GM10847 (cell line): ENCODE results near the gene PAX7.

Source experiments
- POLR2A ChIP-seq: IDR thresholded peaks from 2 replicates; pipeline ENCODE4 v1.6.1; 2011; ENCODE audit not compliant: insufficient read length; ENCODE audit errors: extremely low read depth

PAX7 gene

DNA sequence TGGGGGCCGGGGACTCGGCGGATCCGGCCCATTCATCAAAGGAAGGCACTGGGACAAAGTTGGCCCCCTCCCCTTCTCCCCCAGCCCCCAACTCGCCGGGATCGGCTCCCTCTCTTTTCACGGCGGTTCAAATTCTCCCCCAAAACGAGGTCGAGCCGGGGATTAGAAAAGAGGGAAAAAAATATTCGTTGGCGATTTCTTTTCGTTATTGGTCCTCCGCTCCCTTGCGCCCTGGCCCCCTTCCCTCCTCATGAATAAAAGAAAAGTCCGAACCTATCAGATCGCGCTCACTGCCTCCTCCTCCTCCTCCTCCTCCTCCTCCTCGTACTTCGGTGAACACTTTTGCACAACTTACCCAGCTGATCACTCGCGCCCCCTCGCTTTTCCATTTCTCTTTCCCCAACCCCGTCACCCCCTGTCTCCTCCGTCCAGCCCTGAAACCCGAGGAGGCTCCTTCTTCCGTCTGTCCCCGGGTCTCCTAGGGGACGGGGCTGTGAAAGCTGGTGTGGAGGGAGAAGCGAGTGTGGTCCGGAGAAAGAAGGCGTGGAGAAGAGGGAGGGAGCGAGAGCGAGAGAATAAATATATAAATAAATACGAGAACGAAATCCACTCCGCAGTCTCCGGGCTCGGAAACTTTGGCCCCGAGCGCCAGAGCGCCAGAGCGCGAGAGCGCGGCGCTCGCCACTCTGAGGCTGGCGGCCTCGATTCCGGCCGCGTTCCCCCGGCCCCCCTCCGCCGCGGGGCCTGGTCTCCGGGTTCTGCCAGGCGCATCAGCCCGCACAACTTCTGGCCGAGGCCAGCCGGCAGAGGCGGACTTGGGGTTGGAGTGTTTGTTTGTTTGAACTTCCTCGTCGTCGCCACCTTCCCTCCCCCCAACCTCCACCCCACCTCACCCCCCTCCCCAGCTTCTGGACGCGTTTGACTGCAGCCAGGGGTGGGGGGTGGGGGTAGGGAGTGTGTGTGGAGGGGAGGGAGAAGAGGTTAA is at the start of gene PAX7:
TSS of gene PAX7 (plus strand) at position 336 of the 985 bp plus-strand sequence. CDS start 758 bp downstream, outside the sequence.
- no peak for TF ChIP-seq POLR2A

DNA sequence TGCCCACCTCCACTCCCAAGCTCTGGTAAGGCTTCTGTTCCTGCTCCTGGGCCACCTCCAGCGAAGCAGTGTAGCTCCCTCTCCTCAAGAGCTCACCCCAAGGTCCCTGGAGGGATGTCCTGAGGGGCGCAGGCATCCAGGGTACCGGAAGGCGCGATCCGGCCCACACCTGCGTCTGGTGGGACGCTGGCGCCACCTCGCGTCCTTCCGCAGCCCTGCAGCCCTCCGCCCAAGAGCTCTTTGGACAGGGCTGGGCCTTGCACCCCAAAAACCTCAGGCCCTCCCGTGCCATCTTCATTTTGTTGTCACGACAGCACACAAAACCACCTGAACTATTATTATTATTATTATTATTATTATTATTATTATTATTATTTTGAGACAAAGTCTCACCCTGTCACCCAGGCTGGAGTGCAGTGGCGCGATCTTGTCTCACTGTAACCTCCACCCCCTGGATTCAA is 49.2 kb upstream of the PAX7 start:
- no peak for TF ChIP-seq POLR2A

GRCh38 chr1:18582890-18583289 is 47.8 kb upstream of the PAX7 start:
- TF ChIP-seq POLR2A: no peak

DNA sequence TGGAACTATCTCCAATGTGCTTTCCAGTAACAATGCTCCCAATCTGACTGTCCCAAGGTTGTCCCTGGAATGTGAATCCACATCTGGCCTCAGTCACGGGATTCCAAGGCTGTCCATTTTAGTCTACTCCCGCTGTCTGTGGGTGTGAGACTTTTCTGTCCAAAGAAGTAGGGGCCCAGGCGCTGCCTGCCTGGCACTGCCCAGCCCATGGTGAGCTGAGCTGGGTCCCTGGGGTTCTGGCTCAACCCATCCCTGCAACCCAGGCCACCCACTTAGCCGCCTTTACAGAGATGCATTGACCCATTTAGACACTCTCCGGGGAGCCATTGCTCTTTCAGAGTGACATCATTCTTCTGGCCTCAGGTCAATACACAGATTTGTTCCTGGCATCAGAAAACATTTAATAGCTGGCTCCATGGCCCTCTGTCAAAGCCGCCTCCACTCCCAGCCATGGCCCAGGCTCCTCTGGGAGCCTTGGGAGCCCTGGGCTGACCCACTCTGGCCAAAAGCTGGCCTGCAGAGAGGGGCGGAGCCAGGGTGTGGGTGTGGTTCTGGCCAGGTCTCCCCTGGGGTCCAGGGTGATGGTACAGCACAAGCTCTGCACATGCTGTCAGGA is 47.2 kb upstream of the PAX7 start:
- TF ChIP-seq POLR2A: no peak

DNA sequence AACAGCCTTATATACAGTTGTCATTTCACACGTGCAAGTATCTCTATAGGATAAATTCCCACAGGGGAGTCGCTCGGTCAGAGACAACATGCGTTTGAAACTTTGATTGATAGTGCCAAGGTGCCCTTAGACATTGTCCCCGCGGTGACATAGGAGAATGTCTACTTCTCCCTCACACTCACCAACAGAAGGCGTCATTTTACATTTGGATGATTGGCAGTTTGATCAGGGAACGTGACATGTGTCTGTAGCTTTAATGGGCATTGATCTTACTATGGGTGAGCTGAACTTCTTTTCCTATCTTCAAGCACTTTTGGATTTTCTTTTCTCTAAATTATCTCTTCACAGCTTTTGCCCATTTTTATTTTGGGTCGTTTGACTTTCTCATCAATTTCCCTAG is 42.6 kb upstream of the PAX7 start:
- no peak for TF ChIP-seq POLR2A

DNA sequence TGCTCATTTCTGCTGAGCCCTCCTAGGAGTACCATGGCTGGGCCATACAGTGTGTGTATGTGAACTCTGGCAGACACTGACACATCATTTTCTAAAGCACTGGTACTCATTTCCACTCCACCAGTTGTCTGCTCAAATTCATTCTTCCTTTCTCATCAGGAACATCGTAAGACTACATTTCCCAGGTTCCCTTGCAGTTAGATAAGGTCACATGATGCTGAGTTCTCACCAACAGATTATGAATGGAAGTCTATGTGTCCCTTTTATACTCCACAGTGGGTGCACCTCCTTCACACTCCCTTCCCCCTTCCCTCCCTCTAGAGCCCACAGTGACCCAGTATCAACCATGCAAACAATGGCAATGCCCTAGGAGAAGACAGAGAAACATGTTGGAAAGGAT is 38.3 kb upstream of the PAX7 start:
- no peak for TF ChIP-seq POLR2A

DNA sequence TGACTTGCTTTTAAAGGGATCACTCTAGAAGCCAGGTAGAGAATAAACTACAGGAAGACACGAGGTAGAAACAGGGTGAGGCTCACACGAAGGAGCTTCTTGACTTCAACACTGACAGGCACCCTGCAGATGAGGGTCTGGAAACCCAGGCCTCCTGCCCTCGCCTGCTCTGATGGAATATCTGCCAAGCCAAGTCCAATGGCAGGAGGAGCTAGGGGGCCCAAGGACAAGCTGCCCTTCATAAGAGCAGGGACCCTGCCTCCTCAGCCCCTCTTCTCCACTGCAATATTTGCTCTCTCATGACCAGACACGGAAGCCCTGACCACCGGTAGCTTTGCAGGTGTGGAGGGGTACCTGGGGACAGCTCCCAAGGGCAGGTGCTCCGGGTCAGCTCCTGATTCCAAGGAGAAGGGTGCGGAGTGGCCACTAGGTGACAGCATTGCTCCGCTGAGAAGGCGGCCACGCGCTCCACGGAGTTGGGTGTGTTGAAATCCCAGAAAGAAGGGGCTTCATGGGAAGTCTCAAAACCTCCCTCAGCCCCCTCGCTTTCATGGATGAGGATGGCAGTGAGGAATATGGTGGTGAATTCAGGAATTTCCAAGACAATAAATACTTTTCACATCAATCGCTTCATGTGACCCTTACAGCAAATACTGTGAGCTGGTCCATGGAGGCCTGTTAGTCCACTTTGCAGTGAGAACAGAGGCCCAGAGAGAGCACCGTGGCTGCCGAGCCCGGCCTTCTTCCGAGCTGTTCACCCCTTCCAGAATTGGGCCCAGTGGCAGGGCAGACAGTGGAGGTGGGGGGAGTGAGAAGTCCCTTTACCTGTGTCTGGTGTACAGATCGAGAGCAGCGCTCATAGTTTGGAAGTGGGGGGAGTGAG is 33.2 kb upstream of the PAX7 start:
- TF ChIP-seq POLR2A: no peak

GRCh38 chr1:18599086-18599485 is 31.6 kb upstream of the PAX7 start:
- no peak for TF ChIP-seq POLR2A

DNA sequence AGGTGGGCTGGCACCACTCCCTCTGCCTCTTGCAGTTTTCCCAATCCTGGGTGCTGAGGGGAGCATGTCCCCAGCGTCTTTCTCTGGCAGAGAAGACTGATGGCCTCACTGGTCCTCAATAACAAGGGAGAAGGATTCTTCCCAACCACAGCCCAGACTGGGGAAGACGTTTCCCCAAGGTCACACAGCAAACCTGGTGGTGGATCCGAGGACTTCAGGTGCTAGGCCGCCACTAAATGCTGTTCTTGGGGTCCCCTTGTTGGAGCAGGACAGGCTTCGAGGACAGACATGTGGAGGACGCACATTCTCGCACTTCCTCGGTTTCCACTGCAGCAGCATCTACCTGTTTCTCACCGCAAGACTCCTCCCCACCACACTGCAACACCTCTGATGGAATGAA is 30.9 kb upstream of the PAX7 start:
- TF ChIP-seq POLR2A: no peak

DNA sequence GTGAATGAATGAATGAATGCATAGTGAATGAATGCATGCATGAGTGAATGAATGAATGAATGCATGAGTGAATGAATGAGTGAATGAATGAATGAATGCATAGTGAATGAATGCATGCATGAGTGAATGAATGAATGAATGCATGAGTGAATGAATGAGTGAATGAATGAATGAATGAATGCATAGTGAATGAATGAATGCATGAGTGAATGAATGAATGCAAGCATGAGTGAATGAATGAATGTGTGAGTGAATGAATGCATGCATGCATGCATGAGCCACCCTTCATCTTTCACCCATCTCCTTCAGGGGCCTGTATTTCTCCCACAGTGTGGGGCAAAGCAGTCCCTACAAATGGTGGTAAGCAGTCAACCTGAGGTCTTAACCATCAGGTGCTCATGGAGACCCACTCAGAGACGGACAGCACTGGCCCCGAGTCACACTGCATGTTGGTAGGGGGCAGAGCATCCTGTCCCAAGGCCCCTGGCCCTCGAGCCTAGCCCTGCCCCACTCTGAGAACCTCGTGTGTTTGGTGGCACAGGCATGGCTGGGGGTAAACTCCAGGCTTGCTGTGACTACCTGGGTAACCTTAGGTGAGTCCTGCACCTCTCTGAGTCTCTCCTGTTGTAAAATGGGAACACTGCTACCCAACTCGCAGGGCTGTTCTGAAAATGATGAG is 28.0 kb upstream of the PAX7 start:
- TF ChIP-seq POLR2A: no peak

DNA sequence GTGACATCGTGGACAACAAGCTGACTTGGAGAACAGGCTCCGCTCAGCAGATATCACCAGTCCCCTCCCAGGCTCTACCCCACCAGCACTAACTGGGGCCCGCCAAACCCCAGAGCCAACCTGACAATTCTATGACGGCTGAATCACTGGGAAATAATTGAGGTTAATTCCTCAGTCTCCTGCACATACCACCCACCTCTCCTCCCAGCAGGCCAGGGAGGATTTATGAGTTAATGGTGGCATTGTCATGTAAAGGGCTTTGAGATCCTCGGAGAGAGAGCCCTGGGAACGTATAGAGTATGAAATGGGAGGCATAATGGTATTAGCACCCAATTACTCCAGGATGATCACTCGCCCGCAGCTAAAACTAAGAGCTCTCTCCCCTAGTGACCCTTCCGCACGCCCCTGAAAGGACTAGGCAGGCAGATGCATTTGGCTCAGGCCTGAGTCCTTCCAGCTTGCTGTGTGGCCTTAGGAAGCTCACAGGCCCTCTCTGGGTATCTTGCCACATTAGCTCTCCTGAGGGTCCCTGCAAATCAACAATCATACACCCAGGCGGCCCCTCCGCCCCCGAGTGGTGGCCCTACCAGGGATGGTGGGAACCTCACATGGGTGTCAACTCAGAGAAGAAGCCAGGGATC is 27.3 kb upstream of the PAX7 start:
- no peak for TF ChIP-seq POLR2A

DNA sequence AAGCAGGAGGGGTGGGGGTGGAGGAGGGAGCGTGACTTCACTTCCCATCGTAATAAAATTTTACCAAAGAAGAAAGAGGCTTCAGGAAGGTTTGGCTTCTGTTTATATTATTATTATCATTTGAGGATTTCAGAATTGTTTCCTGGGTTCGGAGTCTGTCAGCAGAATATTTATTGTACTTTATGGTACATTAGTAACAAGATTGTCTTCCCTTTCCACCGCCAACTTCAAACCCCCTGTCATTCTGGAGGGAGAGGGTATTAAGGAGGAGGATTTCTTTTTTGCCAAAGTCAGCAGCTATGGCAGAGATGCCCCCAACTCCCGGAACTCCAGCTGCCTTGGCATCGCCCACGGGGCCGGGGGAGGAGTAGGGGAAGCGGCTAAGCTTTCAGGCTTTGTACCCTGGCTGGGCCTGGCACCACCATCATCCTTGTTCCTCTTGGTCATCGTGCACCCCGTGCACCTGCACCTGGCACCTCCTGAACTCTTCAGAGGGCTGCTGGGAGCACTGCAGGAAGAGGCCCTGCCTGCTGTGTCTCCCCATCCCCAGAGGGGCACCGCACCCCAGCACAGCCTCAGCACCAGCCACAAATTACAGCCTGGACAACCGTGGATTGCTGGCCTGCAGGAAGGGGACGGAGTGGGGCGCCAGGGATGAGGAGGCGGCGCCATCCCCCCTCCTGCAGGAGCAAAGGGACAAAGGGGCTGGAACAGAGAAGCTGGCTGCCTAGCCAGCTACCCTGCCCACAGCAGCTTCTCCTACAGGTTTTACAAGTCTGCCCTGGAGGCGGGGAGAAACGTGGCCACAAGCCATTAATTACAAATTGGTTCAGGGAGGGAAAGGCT is 24.0 kb upstream of the PAX7 start:
- no peak for TF ChIP-seq POLR2A

DNA sequence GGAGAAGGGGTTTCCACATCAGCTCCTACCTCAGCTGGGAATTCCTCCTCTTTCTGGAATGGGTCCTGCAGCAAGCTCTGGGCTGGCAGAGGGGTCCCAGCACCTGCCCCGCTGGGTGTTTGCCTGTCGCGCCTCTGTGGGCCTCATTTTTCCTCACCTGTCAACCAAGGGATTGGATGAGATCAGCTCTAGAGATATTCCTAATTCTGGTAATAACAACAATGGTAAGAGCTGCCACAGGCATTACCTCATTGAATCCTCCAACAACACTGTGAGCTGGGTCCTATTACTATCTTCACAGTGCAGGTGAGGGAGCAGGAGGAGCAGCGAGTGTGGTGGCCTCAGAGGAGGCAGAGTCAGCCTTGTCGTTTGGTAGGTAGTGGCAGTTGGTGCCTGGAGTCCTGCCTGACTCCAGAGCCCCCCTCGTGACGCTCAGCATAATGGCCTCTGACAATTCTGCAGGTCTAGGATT is 23.3 kb upstream of the PAX7 start:
- TF ChIP-seq POLR2A: no peak
